ENCODE measurements around the gene WASHC1. TPM values are rescaled to one million over a fixed set of nuclear protein-coding genes. Genes with fewer than 3 reads are reported as not detected.
"Not testable (repeated sequence)": the region's sequence is repeated elsewhere in the genome, so short reads cannot be mapped to it uniquely, and the experiment has no call there.

WASHC1 gene, protein sequence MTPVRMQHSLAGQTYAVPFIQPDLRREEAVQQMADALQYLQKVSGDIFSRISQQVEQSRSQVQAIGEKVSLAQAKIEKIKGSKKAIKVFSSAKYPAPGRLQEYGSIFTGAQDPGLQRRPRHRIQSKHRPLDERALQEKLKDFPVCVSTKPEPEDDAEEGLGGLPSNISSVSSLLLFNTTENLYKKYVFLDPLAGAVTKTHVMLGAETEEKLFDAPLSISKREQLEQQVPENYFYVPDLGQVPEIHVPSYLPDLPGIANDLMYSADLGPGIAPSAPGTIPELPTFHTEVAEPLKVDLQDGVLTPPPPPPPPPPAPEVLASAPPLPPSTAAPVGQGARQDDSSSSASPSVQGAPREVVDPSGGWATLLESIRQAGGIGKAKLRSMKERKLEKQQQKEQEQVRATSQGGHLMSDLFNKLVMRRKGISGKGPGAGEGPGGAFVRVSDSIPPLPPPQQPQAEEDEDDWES
- 20.3 and 22.0 TPM in 2 replicates for total RNA-seq

- intact Hi-C loops (cut with micrococcal nuclease) = not testable (repeated sequence)
Measured at GRCh38 chr9:29356-29755, at the start of gene WASHC1. Gene WASHC1, minus strand, starts transcription at chr9:29456. Its CDS starts 4,457 bp downstream, at chr9:24999.

DNA sequence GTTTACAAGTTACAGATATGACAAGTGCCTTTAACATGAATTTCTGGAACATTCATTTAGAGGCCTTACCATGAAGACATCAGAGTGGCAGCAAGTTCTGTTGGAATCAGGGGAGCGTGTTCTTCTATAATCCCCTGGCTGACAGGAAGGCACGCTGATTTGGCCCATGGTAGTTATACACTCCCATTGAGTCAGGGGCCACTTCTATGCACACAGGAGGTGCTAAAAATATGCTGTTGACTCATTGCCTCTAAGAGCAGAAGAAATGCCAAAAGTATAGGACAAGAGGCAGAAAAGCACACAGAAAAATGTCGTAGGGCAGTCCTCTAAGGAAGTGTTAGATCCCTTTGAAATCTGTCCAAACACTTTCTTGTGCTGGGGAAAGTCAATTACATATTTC, 49.1 kb upstream of the WASHC1 start:
- intact Hi-C loops (cut with micrococcal nuclease) = not testable (repeated sequence)

- intact Hi-C loops (cut with micrococcal nuclease) = not testable (repeated sequence)
Measured at GRCh38 chr9:76389-76788, 47.1 kb upstream of the WASHC1 start.

DNA sequence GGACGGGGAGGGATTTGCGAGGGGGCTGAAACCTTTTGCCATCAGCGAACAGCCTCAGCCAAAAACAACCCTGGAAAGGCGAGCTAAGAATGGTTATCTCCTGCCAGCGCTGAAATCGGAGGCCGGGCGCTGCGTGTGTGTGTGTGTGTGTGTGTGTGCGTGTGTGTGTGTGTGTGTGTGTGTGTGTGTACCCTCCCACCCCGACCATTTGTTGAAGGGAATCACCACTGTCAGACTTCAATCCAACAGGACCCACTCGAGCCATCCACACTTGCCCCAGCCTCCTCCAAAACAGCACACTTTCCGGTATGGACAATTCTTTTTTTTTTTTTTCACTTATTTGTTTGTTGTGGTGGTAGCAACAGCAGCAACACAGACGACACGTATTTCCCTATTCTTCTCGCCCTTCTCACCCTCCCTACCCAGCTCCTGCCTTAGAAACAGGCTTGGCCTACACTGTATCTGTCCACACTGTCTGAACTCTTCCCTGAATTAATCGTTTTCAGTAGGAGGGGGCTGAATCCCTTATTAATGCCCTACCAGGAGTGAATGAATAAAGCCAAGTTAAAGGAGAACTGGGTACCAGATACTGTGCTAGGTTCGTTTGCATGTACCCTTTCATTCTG, 44.8 kb upstream of the WASHC1 start:
- intact Hi-C loops (cut with micrococcal nuclease) = not testable (repeated sequence)

DNA sequence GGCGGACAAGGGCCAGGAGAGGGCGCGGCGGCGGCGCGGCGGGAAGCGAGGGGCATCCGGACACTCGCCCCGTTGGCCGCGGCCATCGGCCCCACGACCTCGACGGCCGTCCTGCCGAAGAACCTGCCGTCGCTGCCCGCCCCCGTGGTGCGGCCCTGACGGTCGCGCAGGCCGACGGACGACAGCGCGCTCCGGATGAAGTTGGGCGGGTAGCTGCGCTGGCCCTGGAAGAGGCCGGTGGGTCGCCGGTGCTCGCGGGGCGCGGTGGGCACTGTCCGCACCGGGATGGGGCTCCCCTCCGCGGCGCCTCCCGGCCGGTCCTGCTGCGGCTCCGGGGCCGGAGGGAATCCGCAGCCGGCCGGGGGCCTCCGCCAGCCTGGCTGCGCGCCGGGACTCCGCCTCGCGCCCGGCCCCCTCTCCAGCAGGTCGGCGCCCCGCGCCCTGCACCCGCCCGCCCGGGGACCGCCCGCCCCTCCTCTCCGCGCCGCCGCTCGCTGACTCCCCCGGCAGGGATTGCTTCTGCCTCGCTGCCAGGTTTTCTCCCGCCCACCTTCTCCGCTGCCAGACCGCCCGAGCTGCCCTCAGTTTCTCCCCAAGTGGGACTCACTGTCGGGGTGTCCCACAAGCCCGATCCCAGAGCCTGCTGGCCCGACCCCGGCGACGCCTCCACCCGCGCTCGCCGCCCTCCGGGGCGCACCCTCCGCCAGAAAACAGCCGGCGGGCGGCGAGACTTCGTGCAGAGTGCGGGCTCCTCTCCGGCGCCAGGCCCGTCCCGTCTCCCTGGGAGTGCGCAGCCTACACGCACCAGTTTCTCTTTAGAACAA, 44.0 kb upstream of the WASHC1 start:
- intact Hi-C loops (cut with micrococcal nuclease) = not testable (repeated sequence)

DNA sequence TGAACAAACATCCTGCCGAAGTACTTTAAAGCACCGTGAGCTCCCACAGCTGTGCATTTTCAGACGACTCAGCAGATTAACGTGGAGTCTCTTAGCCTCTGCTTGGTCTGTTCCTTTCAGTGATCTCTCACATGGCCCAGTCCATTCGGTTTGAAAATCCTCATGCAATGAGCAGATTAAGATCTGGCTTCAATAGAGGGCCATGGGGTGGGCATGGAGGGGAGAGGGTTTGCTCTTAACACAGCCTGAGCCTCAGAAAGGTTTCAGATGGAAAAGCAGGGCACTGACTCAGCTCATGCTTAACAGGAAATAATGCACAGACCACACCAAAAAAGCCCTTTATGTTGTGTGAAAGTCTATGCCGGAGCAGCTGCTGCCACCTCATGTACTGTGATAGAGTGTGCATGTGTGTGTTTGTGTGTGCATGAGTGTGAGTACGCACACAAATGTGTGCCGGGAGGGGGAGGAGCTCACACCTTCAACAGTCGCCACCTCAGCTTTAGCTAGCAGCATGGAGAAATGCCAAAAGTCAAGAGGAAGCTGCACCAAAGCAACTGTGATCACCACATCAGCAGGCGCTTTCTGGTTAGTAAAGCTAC, 33.9 kb upstream of the WASHC1 start:
- intact Hi-C loops (cut with micrococcal nuclease) = not testable (repeated sequence)

DNA sequence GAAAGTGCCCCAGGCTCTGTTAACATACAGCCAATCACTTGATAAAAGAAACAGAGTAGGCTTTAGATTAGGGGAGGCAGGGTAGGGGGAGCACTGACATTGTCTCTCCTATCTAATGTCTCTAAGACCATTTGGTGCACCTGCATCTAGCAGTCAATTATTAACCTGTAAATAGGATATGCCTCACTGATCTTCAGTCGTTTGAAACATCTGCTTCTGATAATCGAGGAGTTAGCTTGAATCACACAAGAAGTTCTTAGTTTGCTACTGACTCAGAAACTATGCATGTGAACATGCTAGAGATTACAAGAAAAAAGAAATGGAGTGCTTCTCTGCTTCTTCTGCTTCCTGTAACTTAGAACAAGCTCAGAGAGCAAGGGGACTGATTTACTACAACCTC, 23.4 kb upstream of the WASHC1 start:
- intact Hi-C loops (cut with micrococcal nuclease) = not testable (repeated sequence)

DNA sequence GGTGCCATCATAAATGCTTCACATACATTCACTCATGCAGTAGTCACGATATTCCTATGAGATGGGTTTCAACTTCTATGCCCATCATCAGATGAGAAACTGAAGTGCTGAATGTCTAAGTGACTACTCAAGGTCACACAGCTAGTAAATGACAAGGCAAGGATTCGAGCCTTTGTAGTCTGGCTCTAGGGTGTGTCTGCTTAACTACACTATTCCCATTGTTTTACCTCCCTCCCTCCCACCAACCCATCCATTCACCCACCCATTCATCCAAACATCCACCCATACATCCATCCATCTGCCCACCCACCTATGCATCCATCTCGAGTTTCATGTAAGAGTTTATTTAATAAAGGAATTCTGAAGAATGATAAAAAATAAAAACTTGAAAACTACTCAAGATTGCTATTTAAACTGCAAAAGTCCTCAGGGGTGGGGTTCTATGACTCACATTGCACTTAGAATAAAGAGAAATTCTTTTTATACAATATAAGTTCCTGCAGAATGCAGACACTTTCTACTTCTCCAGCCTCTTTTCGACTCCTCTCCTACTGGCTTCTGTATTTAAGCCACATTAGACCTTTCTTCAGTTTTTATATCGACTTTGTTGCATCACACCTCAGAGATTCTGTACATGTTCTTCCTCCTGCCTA, 19.1 kb upstream of the WASHC1 start:
- intact Hi-C loops (cut with micrococcal nuclease) = not testable (repeated sequence)

DNA sequence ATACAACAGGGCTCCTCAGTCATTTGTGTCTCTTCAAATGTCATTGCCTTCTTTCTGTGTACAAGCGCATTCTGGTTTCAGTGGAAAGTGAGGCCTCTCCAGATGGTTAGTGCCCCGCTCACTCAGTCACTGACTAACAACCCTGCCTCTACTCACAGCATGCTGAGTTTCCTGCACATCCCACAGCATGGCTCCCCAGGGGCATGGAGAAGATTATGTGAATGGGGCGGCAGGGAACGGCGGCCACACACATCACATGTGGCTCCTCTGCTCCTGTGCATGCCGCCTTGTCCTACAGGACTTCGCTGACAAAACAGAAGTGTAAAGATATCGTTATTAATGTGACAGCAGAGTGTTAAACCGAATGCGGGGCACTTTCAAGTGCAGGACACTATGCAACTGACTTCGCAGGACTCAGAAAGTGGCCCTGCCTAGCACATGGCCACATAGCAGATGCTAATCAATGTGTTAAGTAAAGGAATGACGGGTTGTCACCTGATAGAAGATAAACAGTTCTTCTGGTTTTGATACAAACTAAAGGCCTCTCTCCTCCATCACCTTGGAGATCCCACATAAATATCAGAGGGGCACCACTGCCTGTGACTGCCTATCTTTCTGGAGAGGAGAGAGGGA, 17.5 kb upstream of the WASHC1 start:
- intact Hi-C loops (cut with micrococcal nuclease) = not testable (repeated sequence)

- intact Hi-C loops (cut with micrococcal nuclease) = not testable (repeated sequence)
Measured at GRCh38 chr9:46164-46563, 16.9 kb upstream of the WASHC1 start.

GRCh38 chr9:45180-45878, 16.1 kb upstream of the WASHC1 start:
- intact Hi-C loops (cut with micrococcal nuclease) = not testable (repeated sequence)

DNA sequence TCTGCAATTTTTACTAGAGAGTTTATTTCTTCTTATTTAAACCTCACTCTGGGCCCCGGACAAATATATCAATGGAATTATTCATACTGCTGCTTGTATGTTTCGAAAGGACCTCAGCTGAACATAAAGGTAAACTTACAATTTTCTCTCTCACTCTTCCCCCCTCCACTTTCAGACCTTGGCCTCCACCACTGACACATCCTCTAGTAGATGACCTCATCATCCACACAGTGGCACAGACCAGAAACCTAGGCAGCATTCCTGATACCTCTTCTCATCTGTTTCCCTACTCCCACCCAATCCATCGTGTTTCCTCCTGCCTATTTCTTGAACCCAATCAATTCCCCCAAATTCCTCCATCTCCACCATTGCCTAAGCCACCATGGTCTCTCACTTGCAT, 15.2 kb upstream of the WASHC1 start:
- intact Hi-C loops (cut with micrococcal nuclease) = not testable (repeated sequence)

DNA sequence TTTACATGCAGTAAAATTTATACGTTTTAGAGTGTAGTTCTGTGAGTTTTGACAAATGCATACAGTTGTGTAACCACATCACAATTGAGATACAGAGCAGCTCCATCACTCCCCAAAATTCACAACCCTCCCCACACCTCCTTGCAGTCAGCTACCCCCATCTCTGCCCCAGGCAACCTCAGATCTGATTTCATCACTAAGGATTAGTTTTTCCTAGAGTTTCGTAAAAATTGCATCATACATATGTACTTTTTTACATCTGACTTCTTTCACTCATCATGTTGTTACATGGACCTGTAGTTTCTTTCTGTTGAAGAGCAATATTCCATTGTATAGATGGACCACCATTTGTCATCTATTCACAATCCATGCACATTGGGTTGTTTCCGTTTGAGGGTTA, 14.4 kb upstream of the WASHC1 start:
- intact Hi-C loops (cut with micrococcal nuclease) = not testable (repeated sequence)

GRCh38 chr9:43116-43515, 13.9 kb upstream of the WASHC1 start:
- intact Hi-C loops (cut with micrococcal nuclease) = not testable (repeated sequence)

- intact Hi-C loops (cut with micrococcal nuclease) = not testable (repeated sequence)
Measured at GRCh38 chr9:41819-42218, 12.6 kb upstream of the WASHC1 start.

DNA sequence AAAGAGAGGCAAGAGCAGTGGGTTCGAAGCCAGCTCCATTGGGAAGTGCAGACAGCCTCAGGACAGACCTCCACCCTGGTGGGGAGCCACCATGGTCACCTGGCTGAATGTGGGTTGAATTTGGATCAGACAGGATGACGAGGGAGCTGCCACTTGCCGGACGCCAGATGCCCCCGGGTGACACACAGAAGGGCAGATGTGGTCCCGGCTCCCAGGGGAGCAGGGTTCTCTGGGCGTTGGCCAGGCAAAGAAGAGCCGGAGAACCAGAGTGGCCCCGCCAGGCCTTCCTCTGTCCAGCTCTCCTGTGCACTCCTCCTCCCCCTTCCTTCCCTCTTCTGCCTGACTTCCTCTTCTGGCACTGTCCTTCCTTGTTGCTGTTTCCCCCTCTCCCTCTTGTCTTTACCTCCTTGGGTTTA, 12.0 kb upstream of the WASHC1 start:
- intact Hi-C loops (cut with micrococcal nuclease) = not testable (repeated sequence)

DNA sequence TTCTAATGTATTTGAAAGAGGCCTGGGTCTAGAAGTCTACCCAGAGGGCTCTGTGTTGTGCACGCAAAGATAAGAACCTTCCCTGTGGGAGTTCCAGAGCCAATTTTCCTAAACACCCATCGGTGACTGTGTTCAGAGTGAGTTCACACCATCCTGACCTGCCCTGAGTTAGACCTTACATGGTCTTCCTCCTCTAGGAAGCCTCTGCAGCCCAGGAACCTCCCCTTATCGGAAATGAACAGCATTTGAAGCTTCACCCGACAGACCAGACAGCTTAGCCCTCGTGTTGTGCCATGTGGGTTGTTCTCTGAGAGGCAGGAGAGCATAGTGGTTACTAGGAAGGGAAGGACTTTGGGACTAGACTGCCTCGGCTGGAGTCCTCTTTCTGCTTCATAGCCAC, 3.1 kb upstream of the WASHC1 start:
- intact Hi-C loops (cut with micrococcal nuclease) = not testable (repeated sequence)

DNA sequence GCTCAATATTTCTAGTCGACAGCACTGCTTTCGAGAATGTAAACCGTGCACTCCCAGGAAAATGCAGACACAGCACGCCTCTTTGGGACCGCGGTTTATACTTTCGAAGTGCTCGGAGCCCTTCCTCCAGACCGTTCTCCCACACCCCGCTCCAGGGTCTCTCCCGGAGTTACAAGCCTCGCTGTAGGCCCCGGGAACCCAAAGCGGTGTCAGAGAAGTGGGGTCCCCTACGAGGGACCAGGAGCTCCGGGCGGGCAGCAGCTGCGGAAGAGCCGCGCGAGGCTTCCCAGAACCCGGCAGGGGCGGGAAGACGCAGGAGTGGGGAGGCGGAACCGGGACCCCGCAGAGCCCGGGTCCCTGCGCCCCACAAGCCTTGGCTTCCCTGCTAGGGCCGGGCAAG, 481 bp downstream of the WASHC1 start:
- intact Hi-C loops (cut with micrococcal nuclease) = not testable (repeated sequence)

DNA sequence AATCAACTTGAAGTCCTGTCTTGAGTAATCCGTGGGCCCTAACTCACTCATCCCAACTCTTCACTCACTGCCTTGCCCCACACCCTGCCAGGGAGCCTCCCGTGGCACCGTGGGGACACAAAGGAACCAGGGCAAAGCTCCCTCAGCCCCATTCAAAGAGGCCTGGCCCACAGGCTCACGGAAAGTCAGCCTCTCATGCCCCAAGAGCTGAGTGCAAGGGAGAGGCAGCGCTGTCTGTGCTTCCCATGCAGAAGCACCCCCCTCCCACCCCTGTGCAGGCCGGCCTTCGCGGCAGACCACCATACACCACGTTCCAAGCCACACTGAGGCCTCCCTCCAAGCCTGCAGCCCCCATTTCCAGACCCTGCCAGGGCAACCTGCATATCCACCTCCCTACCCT, 7.6 kb downstream of the WASHC1 start:
- intact Hi-C loops (cut with micrococcal nuclease) = not testable (repeated sequence)

DNA sequence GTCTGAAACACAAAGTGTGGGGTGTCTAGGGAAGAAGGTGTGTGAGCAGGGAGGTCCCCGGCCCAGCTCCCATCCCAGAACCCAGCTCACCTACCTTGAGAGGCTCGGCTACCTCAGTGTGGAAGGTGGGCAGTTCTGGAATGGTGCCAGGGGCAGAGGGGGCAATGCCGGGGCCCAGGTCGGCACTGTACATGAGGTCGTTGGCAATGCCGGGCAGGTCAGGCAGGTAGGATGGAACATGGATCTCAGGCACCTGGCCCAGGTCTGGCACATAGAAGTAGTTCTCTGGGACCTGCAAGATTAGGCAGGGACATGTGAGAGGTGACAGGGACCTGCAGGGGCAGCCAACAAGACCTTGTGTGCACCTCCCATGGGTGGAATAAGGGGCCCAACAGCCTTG, 12.4 kb downstream of the WASHC1 start:
- intact Hi-C loops (cut with micrococcal nuclease) = not testable (repeated sequence)
